H9 (cell line): ENCODE data around the gene HLTF. TPM values are rescaled to one million over a fixed set of nuclear protein-coding genes. Genes with fewer than 3 reads are reported as not detected.

Source experiments
- DNase-seq: peaks from one replicate; pipeline ENCODE4 v3.0.0-alpha.2; 2017
- H2AFZ ChIP-seq: one replicate; pipeline ENCODE4 v1.6.1; 2013; ENCODE audit warnings: mild to moderate bottlenecking, low read length, control low read depth, moderate library complexity
- H2AK5ac ChIP-seq: 2 replicates; pipeline ENCODE4 v1.6.1; 2013; ENCODE audit warnings: low read length, control low read depth, mixed read lengths; ENCODE audit not compliant: insufficient read length
- H2BK120ac ChIP-seq: one replicate; pipeline ENCODE4 v1.6.1; 2013; ENCODE audit warnings: low read depth, mild to moderate bottlenecking, low read length, control low read depth, inconsistent platforms; ENCODE audit not compliant: poor library complexity, severe bottlenecking
- H2BK12ac ChIP-seq: 2 replicates; pipeline ENCODE4 v1.6.1; 2013; ENCODE audit warnings: low read length, control low read depth, mixed read lengths, low read depth; ENCODE audit not compliant: insufficient read length
- H2BK15ac ChIP-seq: 2 replicates; pipeline ENCODE4 v1.6.1; 2013; ENCODE audit warnings: low read depth, low read length, control low read depth
- H2BK20ac ChIP-seq: one replicate; pipeline ENCODE4 v1.6.1; 2013; ENCODE audit warnings: low read depth, mild to moderate bottlenecking, low read length, control low read depth, inconsistent platforms; ENCODE audit not compliant: poor library complexity, severe bottlenecking
- H2BK5ac ChIP-seq: 2 replicates; pipeline ENCODE4 v1.6.1; 2013; ENCODE audit warnings: low read length, control low read depth, mixed read lengths; ENCODE audit not compliant: insufficient read length
- H3K14ac ChIP-seq: 2 replicates; pipeline ENCODE4 v1.6.1; 2013; ENCODE audit warnings: low read length, control low read depth; ENCODE audit not compliant: insufficient read depth
- H3K18ac ChIP-seq: 2 replicates; pipeline ENCODE4 v1.6.1; 2013; ENCODE audit warnings: low read depth, mild to moderate bottlenecking, mixed read lengths, low read length, control low read depth; ENCODE audit not compliant: insufficient read length
- H3K23ac ChIP-seq: 2 replicates; pipeline ENCODE4 v1.6.1; 2013; ENCODE audit warnings: low read length, control low read depth, mixed read lengths, low read depth; ENCODE audit not compliant: insufficient read length
- H3K23me2 ChIP-seq: 2 replicates; pipeline ENCODE4 v1.6.1; 2013; ENCODE audit warnings: low read depth, mild to moderate bottlenecking, mixed read lengths, low read length, control low read depth; ENCODE audit not compliant: insufficient read length, poor library complexity, severe bottlenecking
- H3K27ac ChIP-seq: 2 replicates; pipeline ENCODE4 v1.5.1; 2013; ENCODE audit warnings: low read length, control low read depth, mixed read lengths, low read depth; ENCODE audit not compliant: insufficient read length
- H3K27me3 ChIP-seq: 2 replicates; pipeline ENCODE4 v1.6.1; 2013; ENCODE audit warnings: low read length, control low read depth, inconsistent platforms; ENCODE audit not compliant: insufficient read depth
- H3K4ac ChIP-seq: 2 replicates; pipeline ENCODE4 v1.6.1; 2013; ENCODE audit warnings: low read depth, mild to moderate bottlenecking, control low read depth, inconsistent platforms, low read length, moderate library complexity
- H3K4me1 ChIP-seq: 2 replicates; pipeline ENCODE4 v1.6.1; 2013; ENCODE audit warnings: low read length, control low read depth, inconsistent platforms; ENCODE audit not compliant: insufficient read depth
- H3K4me2 ChIP-seq: 2 replicates; pipeline ENCODE4 v1.6.1; 2013; ENCODE audit warnings: low read length, control low read depth, mixed read lengths; ENCODE audit not compliant: insufficient read length, insufficient read depth
- H3K56ac ChIP-seq: 2 replicates; pipeline ENCODE4 v1.6.1; 2013; ENCODE audit warnings: low read depth, mild to moderate bottlenecking, mixed read lengths, low read length, control low read depth; ENCODE audit not compliant: insufficient read length
- H3K79me1 ChIP-seq: 2 replicates; pipeline ENCODE4 v1.6.1; 2013; ENCODE audit warnings: low read depth, mild to moderate bottlenecking, moderate library complexity, low read length, control low read depth, inconsistent platforms; ENCODE audit not compliant: insufficient read depth, poor library complexity, severe bottlenecking
- H3K79me2 ChIP-seq: 2 replicates; pipeline ENCODE4 v1.6.1; 2013; ENCODE audit warnings: low read length, control low read depth, inconsistent platforms; ENCODE audit not compliant: insufficient read depth
- H3K9ac ChIP-seq: 2 replicates; pipeline ENCODE4 v1.6.1; 2013; ENCODE audit warnings: low read length, control low read depth, mixed read lengths; ENCODE audit not compliant: insufficient read length; ENCODE audit errors: extremely low read depth
- H3K9me3 ChIP-seq: one replicate; pipeline ENCODE4 v1.6.1; 2013; ENCODE audit warnings: low read depth, low read length, inconsistent platforms; ENCODE audit not compliant: control insufficient read depth
- H3T11ph ChIP-seq: one replicate; pipeline ENCODE4 v1.6.1; 2013; ENCODE audit warnings: mild to moderate bottlenecking, low read length, control low read depth, inconsistent platforms
- H4K20me1 ChIP-seq: one replicate; pipeline ENCODE4 v1.6.1; 2013; ENCODE audit not compliant: control insufficient read depth, insufficient read length, insufficient read depth
- H4K5ac ChIP-seq: 2 replicates; pipeline ENCODE4 v1.6.1; 2013; ENCODE audit warnings: low read depth, mild to moderate bottlenecking, mixed read lengths, low read length, control low read depth; ENCODE audit not compliant: insufficient read length
- H4K8ac ChIP-seq: replicated peaks from 2 replicates; pipeline ENCODE4 v1.6.1; 2013; ENCODE audit warnings: low read length, control low read depth, mixed read lengths, low read depth; ENCODE audit not compliant: insufficient read length
- H4K91ac ChIP-seq: 2 replicates; pipeline ENCODE4 v1.6.1; 2013; ENCODE audit warnings: low read depth, mild to moderate bottlenecking, moderate library complexity, mixed read lengths, low read length, control low read depth; ENCODE audit not compliant: insufficient read length
- H3K27ac Mint-ChIP-seq, 3 experiments: 2 replicates in 2 of 3; 3 replicates in 1 of 3; pipeline ENCODE4 v1.8.0; 2020 to 2021; ENCODE audit warnings: mixed read lengths in 3 of 3, mild to moderate bottlenecking in 1 of 3, moderate library complexity in 1 of 3
- H3K27me3 Mint-ChIP-seq: 2 replicates; pipeline ENCODE4 v1.8.0; 2021; ENCODE audit warnings: low read depth, mild to moderate bottlenecking, moderate library complexity, mixed read lengths
- H3K36me3 Mint-ChIP-seq, 3 experiments: 2 replicates in 2 of 3; 3 replicates in 1 of 3; pipeline ENCODE4 v1.8.0; 2020 to 2021; ENCODE audit warnings: low read depth in 3 of 3, mixed read lengths in 3 of 3; ENCODE audit not compliant: insufficient read depth in 1 of 3
- H3K4me1 Mint-ChIP-seq, 2 experiments: 2 replicates each; pipeline ENCODE4 v1.8.0; 2020; ENCODE audit warnings: mixed read lengths in 2 of 2
- H3K4me3 Mint-ChIP-seq, 2 experiments: 2 replicates in 1 of 2; 3 replicates in 1 of 2; pipeline ENCODE4 v1.8.0; 2020 to 2021; ENCODE audit warnings: mild to moderate bottlenecking in 2 of 2, mixed read lengths in 2 of 2, moderate library complexity in 1 of 2
- H3K9me3 Mint-ChIP-seq, 2 experiments: 2 replicates in 1 of 2; 3 replicates in 1 of 2; pipeline ENCODE4 v1.8.0; 2020; ENCODE audit warnings: mild to moderate bottlenecking in 2 of 2, mixed read lengths in 2 of 2, moderate library complexity in 1 of 2
- WGBS: extraction: QIAGEN DNeasy Blood & Tissue Kit; methylation state at CpG from one replicate; pipeline ENCODE4 v1.1.7; 2013; ENCODE audit warnings: missing lambda C conversion rate, low lambda C conversion rate, mixed read lengths; ENCODE audit not compliant: insufficient read length; ENCODE audit errors: extremely low coverage; 5-methylcytosine and 5-hydroxymethylcytosine counted together
- total RNA-seq: library from RNA; stranded (reverse); gene quantifications from 2 replicates; pipeline ENCODE4 v1.2.1, GENCODE V29; 2021
- TF ChIP-seq, protein P1 (sequence below): fragments of 200-600 bp; sonication (generic); conservative IDR thresholded peaks from 3 replicates; pipeline ENCODE4 v1.8.0; 2021; ENCODE audit warnings: antibody characterized with exemption, mild to moderate bottlenecking

Gene HLTF
- total RNA-seq, 1 experiment from 2014 or later = 41.5 TPM

DNA sequence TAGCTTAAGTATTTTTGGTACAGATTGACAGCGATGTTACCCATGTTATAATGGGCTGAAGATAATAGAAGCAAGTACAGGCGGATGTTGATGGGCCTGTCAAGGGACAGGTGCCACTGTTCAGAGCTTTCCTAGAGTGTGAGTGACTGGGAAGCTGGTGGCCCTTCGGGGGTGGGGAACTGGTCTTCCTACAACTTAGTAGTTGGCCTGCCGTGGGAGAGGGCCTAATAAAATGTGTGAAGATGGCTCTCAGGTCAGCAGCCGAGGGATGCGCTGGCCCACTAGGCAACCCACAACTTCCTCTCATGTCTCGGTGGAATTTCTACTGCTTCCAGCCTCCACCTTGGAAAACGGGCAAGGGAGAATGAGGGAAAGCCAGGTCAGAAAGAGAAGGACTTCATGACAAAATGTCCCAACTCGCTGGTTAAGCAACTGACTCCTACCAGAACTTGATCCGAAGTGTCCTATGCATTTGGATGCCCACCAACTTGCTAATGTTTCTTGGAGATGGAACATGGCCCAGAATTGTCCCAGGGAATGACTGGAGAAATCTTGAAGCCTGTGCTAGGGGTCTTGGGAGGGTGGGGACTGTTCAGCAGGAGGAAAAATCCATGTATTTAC is 93.6 kb downstream of the HLTF start:
- Histone ChIP-seq H2AFZ (no peak overlapping the region), H3K27ac (no peak overlapping the region), H4K8ac (no peak overlapping the region), H2BK120ac (no peak overlapping the region), H3K4me1 (peaks cover 3% of the 10 kb centered on the region), H3K4ac (no peak overlapping the region), H3K14ac (no peak overlapping the region), H3K9ac (no peak overlapping the region), H3T11ph (no peak overlapping the region), H2BK12ac (no peak overlapping the region), H3K4me2 (peak overlapping the region; percentile 41), H2BK5ac (no peak overlapping the region), H3K23ac (no peak overlapping the region), H3K56ac (no peak overlapping the region), H4K5ac (no peak overlapping the region), H2BK20ac (no peak overlapping the region), H4K91ac (no peak overlapping the region), H3K79me1 (no peaks in the 10 kb centered on the region), H3K27me3 (no peaks in the 10 kb centered on the region; the same call in 1 of the 2 replicates), H3K18ac (no peak overlapping the region), H4K20me1 (no peaks in the 10 kb centered on the region), H3K9me3 (no peaks in the 10 kb centered on the region), H3K79me2 (peaks cover 2% of the 10 kb centered on the region; the same call in 1 of the 2 replicates), H2AK5ac (no peak overlapping the region), H2BK15ac (no peak overlapping the region), H3K23me2 (peaks cover 4% of the 10 kb centered on the region)
- H3K9me3 Mint-ChIP-seq = no peaks in the 10 kb centered on the region
- peaks cover 2 to 24% (median 20%) of the 10 kb centered on the region in 3 experiments; a peak in 5 of 7 replicates for H3K36me3 Mint-ChIP-seq
- TF ChIP-seq, protein P1, sequence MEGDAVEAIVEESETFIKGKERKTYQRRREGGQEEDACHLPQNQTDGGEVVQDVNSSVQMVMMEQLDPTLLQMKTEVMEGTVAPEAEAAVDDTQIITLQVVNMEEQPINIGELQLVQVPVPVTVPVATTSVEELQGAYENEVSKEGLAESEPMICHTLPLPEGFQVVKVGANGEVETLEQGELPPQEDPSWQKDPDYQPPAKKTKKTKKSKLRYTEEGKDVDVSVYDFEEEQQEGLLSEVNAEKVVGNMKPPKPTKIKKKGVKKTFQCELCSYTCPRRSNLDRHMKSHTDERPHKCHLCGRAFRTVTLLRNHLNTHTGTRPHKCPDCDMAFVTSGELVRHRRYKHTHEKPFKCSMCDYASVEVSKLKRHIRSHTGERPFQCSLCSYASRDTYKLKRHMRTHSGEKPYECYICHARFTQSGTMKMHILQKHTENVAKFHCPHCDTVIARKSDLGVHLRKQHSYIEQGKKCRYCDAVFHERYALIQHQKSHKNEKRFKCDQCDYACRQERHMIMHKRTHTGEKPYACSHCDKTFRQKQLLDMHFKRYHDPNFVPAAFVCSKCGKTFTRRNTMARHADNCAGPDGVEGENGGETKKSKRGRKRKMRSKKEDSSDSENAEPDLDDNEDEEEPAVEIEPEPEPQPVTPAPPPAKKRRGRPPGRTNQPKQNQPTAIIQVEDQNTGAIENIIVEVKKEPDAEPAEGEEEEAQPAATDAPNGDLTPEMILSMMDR = no peak
- peaks cover 17% of the 10 kb centered on the region for H3K27me3 Mint-ChIP-seq
- WGBS = no CpG with 5 or more reads among the region's 10 CpGs
- H3K27ac Mint-ChIP-seq = no peak overlapping the region
- peaks cover 23 to 25% of the 10 kb centered on the region in 2 experiments for H3K4me1 Mint-ChIP-seq
- no peak for DNase-seq
- H3K4me3 Mint-ChIP-seq = peak overlapping the region; percentile 70 to 74
